NAMALWA (cell line): ENCODE measurements around the gene NDUFV2.
"Not testable (repeated sequence)": the region's sequence is repeated elsewhere in the genome, so short reads cannot be mapped to it uniquely, and the experiment has no call there.

Experiments
- DNase-seq: peaks from one replicate; pipeline ENCODE4 v3.0.0-alpha.2; 2015; ENCODE audit warnings: low spot score

NDUFV2 gene

DNA sequence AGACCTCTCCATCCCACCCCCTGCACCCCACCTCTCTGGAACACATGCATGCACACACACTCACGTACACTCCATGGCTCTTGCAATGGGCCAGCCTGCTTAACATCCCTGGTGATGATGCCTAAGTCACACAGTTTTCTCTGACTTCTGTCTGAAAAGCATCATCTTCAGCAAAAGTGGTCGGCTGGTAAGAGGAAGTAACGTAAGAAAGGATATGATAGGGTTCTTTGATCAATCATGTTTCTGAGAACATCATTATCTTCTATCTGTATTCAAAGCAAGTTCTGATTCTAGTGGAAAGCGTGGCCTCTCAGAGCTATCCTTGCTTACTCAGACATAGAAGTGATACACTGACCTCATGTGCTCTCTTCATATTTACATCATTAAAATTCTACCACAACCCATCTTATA, 11.4 kb upstream of the NDUFV2 start:
- no peak for DNase-seq

DNA sequence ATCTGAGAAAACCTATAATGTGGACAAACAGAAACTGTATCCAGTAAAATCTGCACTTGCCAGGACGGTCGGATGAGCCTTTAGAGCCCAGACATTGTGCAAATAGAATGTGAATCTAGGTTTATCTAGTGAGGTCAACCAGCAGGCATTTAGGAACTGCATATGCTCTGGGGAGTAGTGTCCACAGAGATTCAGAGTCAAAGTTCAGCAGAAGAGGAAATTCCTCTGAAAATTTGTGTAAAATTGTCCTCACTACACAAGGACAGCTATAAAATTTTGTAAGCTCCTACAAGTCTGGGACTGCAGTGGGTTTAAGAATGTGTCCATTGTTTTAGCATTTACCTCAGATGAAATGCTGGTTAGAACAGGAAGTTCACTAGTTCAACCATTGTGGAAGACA, 9.8 kb upstream of the NDUFV2 start:
- DNase-seq = no peak

DNA sequence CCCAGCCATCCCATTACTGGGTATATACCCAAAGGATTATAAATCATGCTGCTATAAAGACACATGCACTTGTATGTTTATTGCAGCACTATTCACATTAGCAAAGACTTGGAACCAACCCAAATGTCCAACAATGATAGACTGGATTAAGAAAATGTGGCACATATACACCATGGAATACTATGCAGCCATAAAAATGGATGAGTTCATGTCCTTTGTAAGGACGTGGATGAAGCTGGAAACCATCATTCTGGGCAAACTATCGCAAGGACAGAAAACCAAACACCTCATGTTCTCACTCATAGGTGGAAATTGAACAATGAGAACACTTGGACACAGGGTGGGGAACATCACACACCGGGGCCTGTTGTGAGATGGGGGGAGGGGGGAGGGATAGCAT, 9.4 kb upstream of the NDUFV2 start:
- DNase-seq = not testable (repeated sequence)

DNA sequence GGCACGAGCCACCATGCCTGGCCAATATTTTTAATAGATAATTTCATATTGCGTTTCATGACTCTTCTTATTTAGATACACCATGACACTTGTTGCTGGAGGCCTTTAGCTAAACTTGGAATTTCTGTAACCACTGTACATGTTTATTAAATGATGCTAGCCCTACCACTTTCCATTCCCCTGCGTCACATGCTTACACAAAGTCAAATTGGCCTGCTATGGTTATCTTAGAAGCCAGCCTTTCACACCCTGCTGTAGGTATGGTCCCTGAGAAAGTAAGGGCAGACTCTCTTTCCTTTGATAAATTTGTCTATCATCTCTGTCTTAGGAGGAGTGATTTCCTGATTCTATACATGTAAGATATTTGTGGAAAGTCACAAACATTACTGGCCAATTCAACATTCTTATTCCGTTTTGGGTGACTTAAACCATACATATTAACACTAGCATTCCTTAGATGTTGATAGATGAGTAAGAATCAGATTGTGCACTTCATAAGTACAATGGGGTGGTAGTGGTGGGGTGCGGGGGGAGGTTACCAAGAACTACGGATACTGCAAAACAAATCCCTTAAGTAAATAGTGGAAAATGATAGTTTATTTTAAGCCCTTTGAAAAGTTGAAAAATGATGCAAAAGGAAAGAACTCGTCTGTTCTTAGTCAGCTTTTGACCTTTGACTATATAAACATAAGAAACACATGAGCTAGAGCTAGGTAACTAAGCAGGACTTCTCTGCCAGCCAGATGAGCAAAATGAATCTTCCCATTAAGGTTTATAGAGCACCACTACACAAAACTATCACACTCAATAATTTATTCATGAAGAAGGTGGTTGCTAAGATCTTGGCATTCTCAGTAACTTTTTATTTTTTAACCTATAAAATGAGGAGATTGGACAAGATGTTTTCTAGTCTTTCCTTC, 7.9 kb upstream of the NDUFV2 start:
- DNase-seq = no peak

DNA sequence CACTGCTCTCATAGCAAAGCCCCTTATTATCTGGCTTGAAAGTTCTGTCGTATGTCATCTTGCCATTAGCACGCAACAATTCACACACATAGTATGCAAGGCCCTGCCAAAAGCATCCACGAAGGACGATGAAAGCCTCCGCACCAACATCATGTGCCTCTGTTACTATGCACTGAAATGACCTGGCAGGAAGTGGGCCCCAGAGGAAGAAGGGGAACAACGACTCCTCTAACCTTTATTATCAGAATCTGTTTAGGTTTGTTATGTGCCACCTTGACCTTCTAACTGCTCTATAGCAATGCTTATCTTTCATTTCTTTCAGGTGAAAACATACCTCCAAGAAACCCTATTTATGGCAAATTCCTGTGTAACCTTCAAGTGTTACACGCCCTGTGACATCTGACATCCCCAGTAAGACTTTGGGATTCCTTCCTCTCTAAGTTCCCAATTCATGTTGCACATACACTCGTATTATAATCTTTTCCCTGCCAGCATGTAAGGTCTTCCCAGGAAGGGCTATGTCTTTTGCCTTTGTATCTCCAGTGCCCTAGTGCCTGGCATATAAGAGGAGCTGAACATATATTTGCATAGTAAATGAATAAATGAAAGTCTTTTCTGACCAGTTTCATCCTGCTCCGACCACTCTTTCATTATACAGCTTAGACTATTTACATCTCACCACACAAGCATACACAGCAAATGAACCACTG, 7.0 kb upstream of the NDUFV2 start:
- DNase-seq = no peak

DNA sequence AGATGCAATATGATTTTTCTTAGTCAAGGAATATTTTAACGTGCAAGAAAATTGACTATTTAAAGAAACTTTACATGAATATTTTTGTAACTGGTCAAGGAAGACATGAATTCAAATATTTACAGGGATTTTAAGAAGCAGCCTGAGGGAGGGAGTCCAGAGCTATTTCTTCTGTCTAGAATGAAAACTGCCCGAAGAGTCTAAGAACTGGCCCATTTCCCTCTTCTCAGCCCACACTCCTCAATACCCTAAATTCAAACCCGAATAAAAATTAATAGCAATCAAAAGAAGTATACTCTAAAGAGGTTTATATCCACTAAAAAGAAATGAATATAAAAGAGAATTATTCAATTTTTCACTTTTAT, 6.5 kb upstream of the NDUFV2 start:
- no peak for DNase-seq

DNA sequence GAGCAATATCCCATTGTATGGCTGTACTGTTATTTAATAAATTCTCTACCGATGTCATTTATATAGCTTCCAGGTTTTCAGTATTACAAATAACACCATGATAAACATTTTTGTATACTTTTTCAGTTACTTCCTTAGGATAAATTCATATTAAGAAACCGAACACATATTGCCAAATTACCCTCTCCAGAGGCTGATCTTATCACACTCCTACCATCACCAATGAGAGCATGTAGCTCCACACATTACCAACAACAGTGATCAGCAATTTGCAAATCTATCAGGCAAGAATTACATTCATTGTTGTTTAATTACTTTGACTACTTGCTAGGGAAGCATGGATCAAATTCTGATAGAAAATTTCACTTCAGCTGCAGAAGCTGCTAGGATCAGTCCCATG, 5.8 kb upstream of the NDUFV2 start:
- DNase-seq = no peak

DNA sequence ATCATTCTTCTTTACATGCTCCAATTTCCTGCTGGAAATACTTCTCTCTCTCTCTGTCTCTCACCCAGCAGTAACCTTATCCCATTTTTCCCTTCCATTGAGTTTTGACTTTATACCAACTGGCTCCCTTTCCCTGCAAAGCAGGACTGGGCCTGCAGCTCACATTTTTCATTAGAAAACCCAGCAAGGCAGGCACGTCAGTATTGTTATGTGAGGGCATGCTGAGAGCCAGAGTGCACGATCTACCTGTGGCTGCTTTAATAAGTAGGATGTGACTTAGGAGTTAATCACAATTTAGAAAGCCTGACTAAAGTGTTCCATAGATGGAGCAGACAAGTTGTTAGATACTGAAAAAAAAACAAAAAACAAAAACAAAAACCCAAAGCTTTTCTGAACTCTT, 5.2 kb upstream of the NDUFV2 start:
- DNase-seq = no peak

DNA sequence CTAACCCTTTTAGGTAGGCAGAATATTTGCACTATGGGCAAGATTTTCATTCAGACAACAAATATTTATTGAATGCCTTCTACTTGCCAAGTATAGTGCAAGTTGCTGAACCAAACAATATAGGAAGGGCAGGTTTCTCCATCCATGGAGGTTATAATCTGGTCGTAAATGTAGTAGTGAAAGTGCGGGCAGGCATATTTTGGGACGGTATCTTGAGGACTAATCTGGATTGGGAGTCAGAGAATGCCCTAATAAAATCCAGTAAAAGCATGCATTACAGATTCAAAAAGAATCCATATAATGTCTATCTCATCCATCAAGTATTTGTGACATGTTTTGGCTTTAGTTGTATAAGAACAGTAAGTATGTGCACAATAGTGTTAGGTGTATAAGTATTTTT, 1.7 kb upstream of the NDUFV2 start:
- no peak for DNase-seq

DNA sequence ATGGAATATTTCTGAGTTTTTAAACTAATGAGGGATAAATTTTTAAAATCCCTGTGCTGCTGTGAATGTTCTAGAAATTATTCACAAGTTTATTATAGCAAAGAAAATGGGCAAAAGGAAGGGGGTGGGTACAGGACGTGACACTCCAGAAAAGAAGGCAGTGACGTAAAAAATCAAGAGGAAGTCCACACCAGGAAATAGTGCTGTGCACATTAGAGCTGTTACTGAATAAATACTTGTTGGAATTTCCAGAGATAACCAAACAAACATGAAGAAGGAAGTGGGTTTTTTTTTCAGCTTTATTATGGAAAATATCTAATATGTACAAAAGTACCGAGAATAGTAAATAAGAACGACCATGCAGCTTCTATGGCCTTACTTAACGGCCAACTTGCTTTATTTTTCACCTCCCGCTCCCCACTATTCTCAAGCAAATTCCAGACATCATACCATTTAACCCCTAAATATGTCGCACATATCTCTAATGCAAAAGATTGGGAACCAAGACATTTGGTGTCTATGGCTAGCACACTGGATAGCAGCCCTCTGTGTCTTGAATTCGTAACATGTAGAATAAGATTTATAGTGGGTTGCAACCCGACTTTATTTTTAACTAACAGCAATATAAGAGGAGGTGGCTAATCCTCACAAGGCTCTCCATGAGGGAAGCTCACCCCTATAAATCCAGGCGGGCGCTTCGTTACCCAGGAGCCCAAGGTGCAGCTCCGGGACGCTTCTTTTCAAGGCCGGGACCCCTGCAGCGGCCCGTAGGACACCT, 580 bp upstream of the NDUFV2 start:
- DNase-seq = peak; percentile 76

DNA sequence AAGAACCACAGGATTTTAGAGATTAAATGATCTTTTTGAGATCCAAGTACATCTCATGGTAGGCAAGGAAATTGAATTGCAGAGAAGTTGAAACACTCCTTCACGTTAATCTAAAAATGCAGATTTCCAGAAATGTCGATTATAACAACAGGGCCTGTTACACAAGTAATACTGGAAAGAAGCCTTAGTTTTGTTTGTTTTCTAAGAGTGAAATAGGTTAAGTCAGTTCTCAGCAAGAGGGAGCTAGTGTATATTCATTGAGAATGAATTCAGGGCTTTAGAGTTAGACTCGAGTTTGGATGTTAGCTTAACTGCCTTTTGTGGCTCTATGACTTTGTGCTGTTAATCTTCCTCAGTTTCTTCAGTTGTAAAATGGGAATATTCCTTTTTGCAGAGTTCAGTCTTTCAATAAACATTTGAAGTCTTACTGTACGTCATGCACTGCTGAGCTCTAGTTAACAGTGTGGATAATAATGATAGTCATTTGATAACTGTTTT, 926 bp downstream of the NDUFV2 start:
- peak; percentile 55 for DNase-seq

DNA sequence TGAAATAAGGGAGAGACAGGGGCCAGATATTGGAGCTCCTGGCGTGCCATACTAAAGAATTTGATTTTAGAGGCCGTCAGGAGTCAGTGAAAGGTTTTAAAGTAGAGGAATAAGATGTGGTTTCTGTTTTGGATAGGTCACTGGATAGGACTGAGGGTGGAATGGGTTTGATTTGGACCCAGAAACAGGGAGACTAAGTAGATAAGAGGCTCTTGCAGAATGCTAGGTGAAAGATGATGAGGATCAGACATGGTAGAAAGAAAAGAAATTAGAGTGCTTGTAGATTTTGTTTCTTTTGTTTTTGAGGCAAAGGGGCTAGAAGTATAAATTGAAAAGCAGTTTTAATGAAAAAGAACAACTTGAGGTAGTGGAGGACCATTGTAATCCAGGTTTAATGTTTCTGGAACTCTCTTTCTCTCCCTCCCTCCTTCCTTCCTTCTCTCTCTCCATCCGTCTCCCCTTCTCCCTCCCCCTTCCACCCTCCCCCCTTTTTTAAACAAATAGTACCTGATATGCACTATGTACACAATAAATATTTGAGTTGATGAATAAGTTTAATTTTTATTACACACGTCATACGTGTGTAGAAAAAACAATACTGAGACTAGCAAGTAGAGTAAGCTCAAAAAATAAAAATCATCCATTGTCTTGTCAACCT, 1.9 kb downstream of the NDUFV2 start:
- DNase-seq = no peak

DNA sequence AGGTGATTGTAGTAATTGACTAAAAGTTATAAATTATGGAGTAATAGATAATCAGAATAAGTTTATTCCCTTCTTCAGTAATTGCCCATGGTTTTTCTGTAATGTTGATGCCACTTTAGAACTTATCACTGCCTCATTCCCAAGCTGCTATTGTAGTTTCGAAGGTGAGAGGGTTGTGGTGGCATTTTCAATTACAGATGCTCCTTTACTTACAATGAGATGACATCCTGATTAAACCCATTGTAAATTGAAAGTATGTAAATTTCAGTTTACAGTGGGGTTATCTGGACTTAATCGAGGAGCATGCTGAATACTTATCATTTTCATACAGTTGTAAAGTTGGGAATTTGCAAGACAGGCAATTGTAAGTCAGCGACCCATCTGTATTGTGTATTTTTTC, 2.9 kb downstream of the NDUFV2 start:
- no peak for DNase-seq

DNA sequence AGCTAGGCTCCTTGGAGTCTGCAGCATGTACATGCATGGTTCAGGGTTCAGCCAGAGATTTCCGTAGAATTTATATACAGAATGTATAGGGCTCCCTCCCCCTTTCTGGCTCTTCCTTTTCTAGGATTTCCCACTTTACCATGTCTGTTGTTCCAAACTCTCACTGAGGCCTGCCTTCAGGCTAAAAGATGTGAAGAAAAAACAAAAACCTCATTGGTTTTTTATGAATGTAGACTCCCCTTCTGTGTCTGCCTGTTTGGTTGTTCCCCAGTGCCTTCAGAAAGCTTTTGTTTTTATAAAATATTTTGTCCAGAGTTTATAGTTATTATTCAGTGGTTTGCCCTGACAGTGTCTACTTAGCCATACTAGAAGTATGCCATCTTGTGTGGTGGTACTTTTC, 3.6 kb downstream of the NDUFV2 start:
- DNase-seq = no peak

DNA sequence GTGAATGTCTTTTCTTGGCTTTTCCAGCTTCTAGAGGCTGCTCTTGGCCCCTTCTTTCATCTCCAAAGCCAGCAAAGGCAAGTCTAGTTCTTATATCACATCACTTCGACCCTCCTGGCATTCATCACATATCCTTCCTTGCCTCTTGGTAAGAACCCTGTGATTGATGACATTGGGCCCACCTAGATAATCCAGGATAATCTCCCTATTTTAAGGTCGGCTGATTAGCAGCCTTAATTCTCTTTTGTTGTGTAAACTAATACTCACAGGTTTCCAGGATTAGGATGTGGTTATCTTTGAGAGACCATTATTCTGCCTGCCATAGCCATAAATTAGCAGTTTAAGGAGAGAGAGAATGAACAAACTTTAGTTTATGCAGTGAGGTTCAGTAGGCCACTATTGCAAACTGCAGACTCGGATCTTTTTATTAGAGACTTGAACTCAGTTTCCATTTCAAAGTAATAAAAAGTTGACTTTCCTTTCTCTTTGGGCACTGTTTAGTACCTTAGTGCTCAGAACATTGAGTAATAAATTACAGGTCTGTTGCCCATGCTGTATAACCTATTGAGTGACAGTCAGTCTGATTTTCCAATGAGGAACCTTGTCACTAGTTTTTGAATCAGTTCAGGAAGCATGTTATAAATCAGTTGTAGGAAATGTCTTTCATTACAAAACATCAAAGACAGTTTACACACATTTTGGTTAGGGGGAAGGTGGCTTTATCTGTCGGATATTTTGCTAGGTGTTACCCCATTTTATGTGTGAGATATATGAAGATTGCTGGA, 4.5 kb downstream of the NDUFV2 start:
- no peak for DNase-seq

DNA sequence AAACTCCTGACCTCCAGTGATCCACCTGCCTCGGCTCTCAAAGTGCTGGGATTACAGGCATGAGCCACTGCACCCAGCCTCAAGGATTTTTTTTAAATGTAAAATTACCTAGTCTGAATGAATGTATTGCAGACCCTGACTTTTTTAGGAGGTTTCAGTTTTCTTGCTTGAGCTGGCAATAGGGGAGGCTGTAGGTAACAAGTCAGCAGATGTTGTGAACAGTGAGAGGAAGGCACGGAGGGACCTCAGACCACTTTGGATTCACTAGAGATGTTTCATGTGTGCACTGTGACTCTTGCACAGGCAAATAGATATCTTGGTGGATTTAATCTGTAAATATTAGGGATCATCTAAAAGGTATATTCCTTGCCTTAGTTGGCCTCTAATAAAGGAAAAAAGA, 6.4 kb downstream of the NDUFV2 start:
- DNase-seq = no peak

DNA sequence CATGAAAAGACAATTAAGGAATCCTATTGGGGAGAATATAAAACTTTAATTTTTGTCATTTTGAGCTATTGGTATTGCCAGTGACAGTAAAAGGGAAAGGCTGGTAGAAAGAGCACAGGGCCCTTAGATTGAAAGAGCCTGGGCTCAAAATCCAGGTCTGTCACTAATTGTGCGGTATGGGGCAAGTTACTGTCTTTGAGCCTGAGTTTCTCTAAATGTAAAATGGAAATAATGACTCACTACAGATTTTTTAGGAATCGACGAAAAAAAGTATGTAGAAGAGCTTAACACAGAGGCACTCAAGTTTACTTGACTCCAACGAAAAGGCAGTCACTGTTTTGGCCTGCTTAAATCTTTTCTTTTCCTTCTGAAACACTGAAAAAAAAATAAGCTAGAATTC, 7.0 kb downstream of the NDUFV2 start:
- no peak for DNase-seq

DNA sequence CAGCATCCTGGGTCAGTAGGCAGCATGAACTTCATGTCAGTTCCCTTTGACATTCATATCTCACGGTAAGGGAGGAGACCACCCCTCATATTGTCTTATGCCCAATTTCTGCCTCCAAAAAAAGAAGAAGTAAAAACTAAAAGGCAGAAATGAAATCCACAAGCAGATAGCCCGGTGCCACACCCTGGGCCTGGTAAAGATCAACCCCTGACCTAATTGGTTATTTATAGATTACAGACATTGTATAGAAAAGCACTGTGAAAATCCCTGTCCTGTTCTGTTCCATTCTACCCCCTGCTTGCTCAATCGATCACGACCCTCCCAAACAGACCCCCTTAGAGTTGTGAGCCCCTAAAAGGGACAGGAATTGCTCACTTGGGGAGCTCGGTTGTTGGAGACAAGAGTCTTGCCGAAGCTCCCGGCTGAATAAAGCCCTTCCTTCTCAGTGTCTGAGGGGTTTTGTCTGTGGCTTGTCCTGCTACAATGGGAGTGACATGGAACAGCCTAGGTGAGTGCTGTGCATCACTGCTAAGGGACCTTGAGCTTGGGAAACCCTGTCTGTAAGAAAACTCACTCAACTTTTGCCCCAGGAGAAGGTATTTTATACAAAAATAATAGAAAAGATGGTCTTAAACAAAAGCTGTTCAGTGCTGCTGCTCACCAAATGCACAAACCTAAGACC, 11.1 kb downstream of the NDUFV2 start:
- no peak for DNase-seq

DNA sequence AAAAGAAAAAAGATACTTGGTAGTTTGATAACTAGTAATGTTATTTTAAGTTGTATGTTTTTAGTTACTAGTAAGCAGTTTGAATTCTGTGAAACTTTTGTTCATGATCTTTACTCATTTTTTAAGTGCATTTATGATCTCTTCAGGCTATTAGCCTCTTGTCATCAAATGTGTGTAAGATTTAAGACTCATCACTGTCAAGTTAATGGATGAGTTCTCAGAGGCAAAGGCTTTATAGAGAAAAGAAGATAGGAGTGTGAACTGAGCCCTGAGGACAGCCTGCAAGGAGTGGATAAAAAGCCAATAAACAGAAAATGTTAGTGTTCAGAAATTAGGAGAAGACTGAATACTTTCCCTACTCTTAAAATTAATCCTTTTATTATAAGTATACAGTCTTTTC, 13.5 kb downstream of the NDUFV2 start:
- no peak for DNase-seq

DNA sequence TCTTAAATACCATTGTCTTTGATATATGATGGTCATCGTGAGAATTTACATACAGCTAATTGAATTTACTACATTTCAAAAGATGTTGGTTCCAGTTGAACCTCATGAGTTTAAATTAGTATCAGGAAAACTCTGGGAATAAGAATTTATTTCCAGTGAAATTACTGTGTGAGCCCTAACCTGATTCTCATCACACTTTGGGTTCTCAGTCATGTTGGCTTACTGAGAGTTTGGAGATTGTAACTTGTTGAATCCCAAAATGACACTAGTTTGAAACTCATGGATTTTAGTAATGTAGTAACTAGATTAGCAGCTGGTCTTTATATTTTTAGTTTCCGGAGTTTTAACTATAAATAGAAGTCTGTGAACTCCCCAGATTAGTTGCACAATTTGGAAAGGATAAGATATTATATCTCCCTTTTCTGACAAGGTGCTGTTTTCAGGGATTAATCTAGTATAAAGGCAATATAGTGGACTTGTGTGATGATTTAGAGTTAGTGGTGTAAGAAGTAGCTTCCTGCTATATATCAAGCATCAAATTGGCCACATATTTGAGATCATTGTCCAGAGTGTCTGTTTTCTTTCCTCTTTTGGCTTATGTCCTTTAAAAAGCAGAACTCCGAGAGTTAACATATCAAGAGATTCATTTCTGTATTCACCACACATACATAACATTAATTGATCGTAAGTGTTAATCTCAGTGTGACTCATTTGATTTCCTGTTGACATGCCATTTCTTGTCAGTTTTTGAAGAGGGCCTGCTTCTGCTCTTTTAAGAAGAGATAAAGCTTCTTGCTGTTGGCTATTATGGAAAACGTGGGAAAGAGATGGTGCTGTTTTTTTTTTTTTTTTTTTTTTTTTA, 15.7 kb downstream of the NDUFV2 start:
- DNase-seq = peak; percentile 24
